ENCODE results near the gene ESM1. TPM values are rescaled to one million over a fixed set of nuclear protein-coding genes. Genes with fewer than 3 reads are reported as not detected.
"Not testable (repeated sequence)": the region's sequence is repeated elsewhere in the genome, so short reads cannot be mapped to it uniquely, and the experiment has no call there.

ESM1 gene
- total RNA-seq, 1 experiment from 2014 or later = 27.8 TPM

DNA sequence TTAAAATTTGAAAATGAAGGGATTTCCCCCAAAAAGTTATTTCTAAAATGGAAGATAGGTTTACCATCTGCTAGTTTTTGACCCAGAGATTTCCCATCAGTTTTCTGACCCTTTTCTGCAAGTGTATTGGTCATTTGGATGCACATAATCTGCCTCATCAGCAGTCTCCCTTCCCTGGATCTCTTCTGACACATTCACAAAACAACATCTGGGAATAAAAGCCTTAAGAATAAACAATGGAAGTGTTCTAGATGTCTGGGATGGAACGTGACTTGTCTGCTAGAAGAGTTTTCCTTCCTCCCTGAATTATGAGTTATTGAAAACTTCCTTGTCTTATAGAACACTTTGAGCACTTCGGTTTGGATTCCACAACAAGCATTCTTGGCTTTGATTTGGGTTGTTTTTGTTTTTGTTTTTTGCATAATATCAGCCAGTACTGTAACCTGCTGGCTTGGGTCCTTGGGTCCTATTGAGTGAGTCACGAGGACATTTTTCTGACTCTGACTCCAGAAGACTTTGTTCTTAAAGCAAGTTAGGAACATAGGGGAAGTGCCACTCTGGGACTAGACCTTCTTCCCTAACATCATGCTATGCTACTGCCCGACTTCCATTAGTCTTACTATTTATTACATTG lies 18.2 kb upstream of the ESM1 start:
- H3K27me3 ChIP-seq (ENCODE audit: low read length) = no peaks in the 10 kb centered on the region
- CTCF ChIA-PET = no interaction called here

DNA sequence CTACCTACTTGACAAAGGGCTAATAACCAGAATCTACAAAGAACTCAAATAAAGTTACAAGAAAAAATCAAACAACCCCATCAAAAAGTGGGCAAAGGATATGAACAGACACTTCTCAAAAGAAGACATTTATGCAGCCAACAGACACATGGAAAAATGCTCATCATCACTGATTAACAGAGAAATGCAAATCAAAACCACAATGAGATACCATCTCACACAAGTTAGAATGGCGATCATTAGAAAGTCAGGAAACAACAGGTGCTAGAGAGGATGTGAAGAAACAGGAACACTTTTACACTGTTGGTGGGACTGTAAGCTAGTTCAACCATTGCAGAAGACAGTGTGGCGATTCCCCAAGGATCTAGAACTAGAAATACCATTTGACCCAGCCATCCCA lies 16.8 kb upstream of the ESM1 start:
- H3K9me3 ChIP-seq (ENCODE audit: low read length); H4K20me1 ChIP-seq (ENCODE audit: low read length); H3K9ac ChIP-seq (ENCODE audit: low read length); DNase-seq; H3K27me3 ChIP-seq (ENCODE audit: low read length); intact Hi-C loops (cut with micrococcal nuclease); H3K4me2 ChIP-seq (ENCODE audit: low read length); H2AFZ ChIP-seq (ENCODE audit: low read length); H3F3A ChIP-seq (ENCODE audit: low read length, unreplicated experiment); H3K79me2 ChIP-seq (ENCODE audit: low read length); H3K36me3 ChIP-seq (ENCODE audit: low read depth, low read length); H3K4me3 ChIP-seq (ENCODE audit: low read length); H3K27ac ChIP-seq (ENCODE audit: low read length); BruUV-seq (replicated peaks); CTCF ChIA-PET; ATAC-seq; POLR2A ChIA-PET (ENCODE audit: unreplicated experiment); H3K9me2 ChIP-seq (replicated peaks; ENCODE audit: low read length): not testable (repeated sequence)
- H3K4me1 ChIP-seq (ENCODE audit: insufficient read depth, low read length) = peaks cover 14% of the 10 kb centered on the region

More for the DNA sequence above, 18.2 kb upstream of the ESM1 start:
- ATAC-seq = no peak
- H2AFZ ChIP-seq (ENCODE audit: low read length) = no peak overlapping the region
- no peaks in the 10 kb centered on the region for H3K9me2 ChIP-seq (replicated peaks; ENCODE audit: low read length)
- H3K9me3 ChIP-seq (ENCODE audit: low read length) = no peaks in the 10 kb centered on the region
- BruUV-seq (replicated peaks) = no TSS peak
- H3K4me2 ChIP-seq (ENCODE audit: low read length) = no peak overlapping the region
- no peaks in the 10 kb centered on the region for H3K36me3 ChIP-seq (ENCODE audit: low read depth, low read length)
- peaks cover 14% of the 10 kb centered on the region for H3K4me1 ChIP-seq (ENCODE audit: insufficient read depth, low read length)
- TF ChIP-seq EZH2 (IDR thresholded peaks at IDR 0.05; ENCODE audit: low read length, unreplicated experiment) (no peak), EZH2phosphoT487 (IDR thresholded peaks at IDR 0.05; ENCODE audit: borderline replicate concordance, low read length) (no peak)
- TF ChIP-seq, protein P1, sequence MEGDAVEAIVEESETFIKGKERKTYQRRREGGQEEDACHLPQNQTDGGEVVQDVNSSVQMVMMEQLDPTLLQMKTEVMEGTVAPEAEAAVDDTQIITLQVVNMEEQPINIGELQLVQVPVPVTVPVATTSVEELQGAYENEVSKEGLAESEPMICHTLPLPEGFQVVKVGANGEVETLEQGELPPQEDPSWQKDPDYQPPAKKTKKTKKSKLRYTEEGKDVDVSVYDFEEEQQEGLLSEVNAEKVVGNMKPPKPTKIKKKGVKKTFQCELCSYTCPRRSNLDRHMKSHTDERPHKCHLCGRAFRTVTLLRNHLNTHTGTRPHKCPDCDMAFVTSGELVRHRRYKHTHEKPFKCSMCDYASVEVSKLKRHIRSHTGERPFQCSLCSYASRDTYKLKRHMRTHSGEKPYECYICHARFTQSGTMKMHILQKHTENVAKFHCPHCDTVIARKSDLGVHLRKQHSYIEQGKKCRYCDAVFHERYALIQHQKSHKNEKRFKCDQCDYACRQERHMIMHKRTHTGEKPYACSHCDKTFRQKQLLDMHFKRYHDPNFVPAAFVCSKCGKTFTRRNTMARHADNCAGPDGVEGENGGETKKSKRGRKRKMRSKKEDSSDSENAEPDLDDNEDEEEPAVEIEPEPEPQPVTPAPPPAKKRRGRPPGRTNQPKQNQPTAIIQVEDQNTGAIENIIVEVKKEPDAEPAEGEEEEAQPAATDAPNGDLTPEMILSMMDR (conservative IDR thresholded peaks at IDR 0.05; ENCODE audit: low read depth, low read length) = no peak
- no peaks in the 10 kb centered on the region for H3F3A ChIP-seq (ENCODE audit: low read length, unreplicated experiment)
- no peak overlapping the region for H3K9ac ChIP-seq (ENCODE audit: low read length)
- no peaks in the 10 kb centered on the region for H3K79me2 ChIP-seq (ENCODE audit: low read length)
- H3K4me3 ChIP-seq (ENCODE audit: low read length) = no peak overlapping the region
- H3K27ac ChIP-seq (ENCODE audit: low read length) = no peak overlapping the region
- POLR2A ChIA-PET (ENCODE audit: unreplicated experiment) = no interaction called here
- no peaks in the 10 kb centered on the region for H4K20me1 ChIP-seq (ENCODE audit: low read length)
- intact Hi-C loops (cut with micrococcal nuclease) = no loop called here
- DNase-seq = no peak

DNA sequence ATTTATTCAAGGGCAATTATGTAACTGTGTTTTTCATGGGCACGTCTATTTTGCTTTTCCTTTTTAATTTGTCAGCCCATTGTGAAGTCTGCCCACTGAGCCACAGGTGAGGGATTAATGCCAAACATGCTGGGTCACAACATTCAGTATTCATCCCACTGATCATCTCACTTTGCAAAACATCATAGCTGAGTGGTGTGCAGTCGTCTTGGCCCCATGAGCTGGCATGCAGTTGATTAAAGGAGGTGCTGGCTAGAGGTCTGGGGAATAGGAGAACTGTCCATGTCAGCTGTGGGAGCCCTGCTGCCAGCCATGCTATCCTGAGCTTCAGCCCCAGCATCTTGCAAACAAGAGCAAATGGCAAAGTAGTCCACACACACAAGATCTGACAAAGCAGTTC lies 11.7 kb upstream of the ESM1 start:
- H3K36me3 ChIP-seq (ENCODE audit: low read depth, low read length) = no peaks in the 10 kb centered on the region
- H3K27me3 ChIP-seq (ENCODE audit: low read length) = no peaks in the 10 kb centered on the region
- no peak overlapping the region for H3K4me3 ChIP-seq (ENCODE audit: low read length)
- no TSS peak for BruUV-seq (replicated peaks)
- H3K79me2 ChIP-seq (ENCODE audit: low read length) = no peaks in the 10 kb centered on the region
- ChIA-PET CTCF (no interaction called here), POLR2A (ENCODE audit: unreplicated experiment) (no interaction called here)
- H4K20me1 ChIP-seq (ENCODE audit: low read length) = no peaks in the 10 kb centered on the region
- no peak overlapping the region for H3K9ac ChIP-seq (ENCODE audit: low read length)
- no peak for DNase-seq
- H3F3A ChIP-seq (ENCODE audit: low read length, unreplicated experiment) = no peaks in the 10 kb centered on the region
- no peaks in the 10 kb centered on the region for H3K9me3 ChIP-seq (ENCODE audit: low read length)
- no peak for ATAC-seq
- H2AFZ ChIP-seq (ENCODE audit: low read length) = no peak overlapping the region
- no peak overlapping the region for H3K4me2 ChIP-seq (ENCODE audit: low read length)
- no peak overlapping the region for H3K27ac ChIP-seq (ENCODE audit: low read length)
- TF ChIP-seq EZH2 (IDR thresholded peaks at IDR 0.05; ENCODE audit: low read length, unreplicated experiment) (no peak), EZH2phosphoT487 (IDR thresholded peaks at IDR 0.05; ENCODE audit: borderline replicate concordance, low read length) (no peak)
- TF ChIP-seq, protein P1 (conservative IDR thresholded peaks at IDR 0.05; ENCODE audit: low read depth, low read length) = no peak
- intact Hi-C loops (cut with micrococcal nuclease) = no loop called here
- no peaks in the 10 kb centered on the region for H3K9me2 ChIP-seq (replicated peaks; ENCODE audit: low read length)
- peaks cover 6% of the 10 kb centered on the region; the same call in 1 of the 2 replicates for H3K4me1 ChIP-seq (ENCODE audit: insufficient read depth, low read length)

All from PC-3 (cell line).